Measurements from ENCODE around the gene DIP2A.
"Not testable (repeated sequence)": the region's sequence is repeated elsewhere in the genome, so short reads cannot be mapped to it uniquely, and the experiment has no call there.

Gene DIP2A

GRCh38 chr21:46517361-46517760 lies 58.7 kb downstream of the DIP2A start:
- Histone ChIP-seq H3K4me1 (ENCODE audit: low read depth, poor library complexity, severe bottlenecking) (no peaks in the 10 kb centered on the region), H3K4me2 (no peak overlapping the region), H4K20me1 (ENCODE audit: insufficient read depth) (no peaks in the 10 kb centered on the region), H3K4me3 (IDR thresholded peaks at IDR 0.05; ENCODE audit: insufficient read depth, low read depth, low read length) (no peak overlapping the region), H2AFZ (ENCODE audit: low read depth) (no peak overlapping the region), H3K27ac (no peak overlapping the region), H3K79me2 (ENCODE audit: insufficient read depth, low read depth) (no peaks in the 10 kb centered on the region), H3K9ac (no peak overlapping the region), H3K36me3 (ENCODE audit: insufficient read depth) (no peaks in the 10 kb centered on the region), H3K27me3 (ENCODE audit: insufficient read depth, low read depth) (no peaks in the 10 kb centered on the region)
- no peak for TF ChIP-seq CTCF (conservative IDR thresholded peaks at IDR 0.05; ENCODE audit: low read depth, low read length)

GRCh38 chr21:46518983-46519583 lies 60.4 kb downstream of the DIP2A start:
- Histone ChIP-seq H3K27me3 (ENCODE audit: insufficient read depth, low read depth) (no peaks in the 10 kb centered on the region), H3K27ac (no peak overlapping the region), H3K4me1 (ENCODE audit: low read depth, poor library complexity, severe bottlenecking) (no peaks in the 10 kb centered on the region), H3K9ac (no peak overlapping the region), H3K4me3 (IDR thresholded peaks at IDR 0.05; ENCODE audit: insufficient read depth, low read depth, low read length) (no peak overlapping the region), H3K36me3 (ENCODE audit: insufficient read depth) (no peaks in the 10 kb centered on the region), H3K79me2 (ENCODE audit: insufficient read depth, low read depth) (no peaks in the 10 kb centered on the region), H4K20me1 (ENCODE audit: insufficient read depth) (no peaks in the 10 kb centered on the region), H3K4me2 (no peak overlapping the region), H2AFZ (ENCODE audit: low read depth) (no peak overlapping the region)
- TF ChIP-seq CTCF (conservative IDR thresholded peaks at IDR 0.05; ENCODE audit: low read depth, low read length) = no peak

- H3K4me1 ChIP-seq (ENCODE audit: low read depth, poor library complexity, severe bottlenecking); H2AFZ ChIP-seq (ENCODE audit: low read depth); H3K27ac ChIP-seq; H4K20me1 ChIP-seq (ENCODE audit: insufficient read depth); H3K36me3 ChIP-seq (ENCODE audit: insufficient read depth); H3K4me2 ChIP-seq; H3K9ac ChIP-seq; H3K4me3 ChIP-seq (IDR thresholded peaks at IDR 0.05; ENCODE audit: insufficient read depth, low read depth, low read length); H3K27me3 ChIP-seq (ENCODE audit: insufficient read depth, low read depth); H3K79me2 ChIP-seq (ENCODE audit: insufficient read depth, low read depth): not testable (repeated sequence)
Measured at GRCh38 chr21:46527393-46527792, 68.7 kb downstream of the DIP2A start.

- H3K9ac ChIP-seq = no peak overlapping the region
- H3K36me3 ChIP-seq (ENCODE audit: insufficient read depth) = no peaks in the 10 kb centered on the region
- no peaks in the 10 kb centered on the region for H3K27me3 ChIP-seq (ENCODE audit: insufficient read depth, low read depth)
- H3K27ac ChIP-seq = no peak overlapping the region
- no peak overlapping the region for H2AFZ ChIP-seq (ENCODE audit: low read depth)
- TF ChIP-seq CTCF (conservative IDR thresholded peaks at IDR 0.05; ENCODE audit: low read depth, low read length) = no peak
- no peaks in the 10 kb centered on the region for H3K4me1 ChIP-seq (ENCODE audit: low read depth, poor library complexity, severe bottlenecking)
- H3K4me3 ChIP-seq (IDR thresholded peaks at IDR 0.05; ENCODE audit: insufficient read depth, low read depth, low read length) = no peak overlapping the region
- no peaks in the 10 kb centered on the region for H4K20me1 ChIP-seq (ENCODE audit: insufficient read depth)
- no peaks in the 10 kb centered on the region for H3K79me2 ChIP-seq (ENCODE audit: insufficient read depth, low read depth)
- H3K4me2 ChIP-seq = no peak overlapping the region
Measured at GRCh38 chr21:46527801-46528200, 69.1 kb downstream of the DIP2A start.

GRCh38 chr21:46532080-46532479 lies 73.4 kb downstream of the DIP2A start:
- Histone ChIP-seq H3K4me3 (IDR thresholded peaks at IDR 0.05; ENCODE audit: insufficient read depth, low read depth, low read length) (no peak overlapping the region), H3K9ac (no peak overlapping the region), H3K4me1 (ENCODE audit: low read depth, poor library complexity, severe bottlenecking) (no peaks in the 10 kb centered on the region), H2AFZ (ENCODE audit: low read depth) (no peak overlapping the region), H3K36me3 (ENCODE audit: insufficient read depth) (no peaks in the 10 kb centered on the region), H4K20me1 (ENCODE audit: insufficient read depth) (no peaks in the 10 kb centered on the region), H3K79me2 (ENCODE audit: insufficient read depth, low read depth) (no peaks in the 10 kb centered on the region), H3K27me3 (ENCODE audit: insufficient read depth, low read depth) (no peaks in the 10 kb centered on the region), H3K4me2 (no peak overlapping the region), H3K27ac (no peak overlapping the region)
- TF ChIP-seq CTCF (conservative IDR thresholded peaks at IDR 0.05; ENCODE audit: low read depth, low read length) = no peak
